ENCODE measurements around the gene DENND5B. TPM values are rescaled to one million over a fixed set of nuclear protein-coding genes. Genes with fewer than 3 reads are reported as not detected.

The DENND5B gene
- total RNA-seq, 2 donors from 2014 or later: 31.2 to 37.3 TPM

GRCh38 chr12:31491241-31491794, 99.6 kb downstream of the DENND5B start:
- TF ChIP-seq, protein P1, sequence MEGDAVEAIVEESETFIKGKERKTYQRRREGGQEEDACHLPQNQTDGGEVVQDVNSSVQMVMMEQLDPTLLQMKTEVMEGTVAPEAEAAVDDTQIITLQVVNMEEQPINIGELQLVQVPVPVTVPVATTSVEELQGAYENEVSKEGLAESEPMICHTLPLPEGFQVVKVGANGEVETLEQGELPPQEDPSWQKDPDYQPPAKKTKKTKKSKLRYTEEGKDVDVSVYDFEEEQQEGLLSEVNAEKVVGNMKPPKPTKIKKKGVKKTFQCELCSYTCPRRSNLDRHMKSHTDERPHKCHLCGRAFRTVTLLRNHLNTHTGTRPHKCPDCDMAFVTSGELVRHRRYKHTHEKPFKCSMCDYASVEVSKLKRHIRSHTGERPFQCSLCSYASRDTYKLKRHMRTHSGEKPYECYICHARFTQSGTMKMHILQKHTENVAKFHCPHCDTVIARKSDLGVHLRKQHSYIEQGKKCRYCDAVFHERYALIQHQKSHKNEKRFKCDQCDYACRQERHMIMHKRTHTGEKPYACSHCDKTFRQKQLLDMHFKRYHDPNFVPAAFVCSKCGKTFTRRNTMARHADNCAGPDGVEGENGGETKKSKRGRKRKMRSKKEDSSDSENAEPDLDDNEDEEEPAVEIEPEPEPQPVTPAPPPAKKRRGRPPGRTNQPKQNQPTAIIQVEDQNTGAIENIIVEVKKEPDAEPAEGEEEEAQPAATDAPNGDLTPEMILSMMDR (IDR thresholded peaks at IDR 0.05): no peak
- Histone ChIP-seq H3K36me3 (peaks cover 4% of the 10 kb centered on the region), H3K4me3 (no peak overlapping the region), H3K9me3 (no peaks in the 10 kb centered on the region), H3K27me3 (no peaks in the 10 kb centered on the region), H3K4me1 (peaks cover 0 to 19% of the 10 kb centered on the region in 2 donors), H3K27ac (no peak overlapping the region)
- no peak for DNase-seq (ENCODE audit: low spot score)

DNA sequence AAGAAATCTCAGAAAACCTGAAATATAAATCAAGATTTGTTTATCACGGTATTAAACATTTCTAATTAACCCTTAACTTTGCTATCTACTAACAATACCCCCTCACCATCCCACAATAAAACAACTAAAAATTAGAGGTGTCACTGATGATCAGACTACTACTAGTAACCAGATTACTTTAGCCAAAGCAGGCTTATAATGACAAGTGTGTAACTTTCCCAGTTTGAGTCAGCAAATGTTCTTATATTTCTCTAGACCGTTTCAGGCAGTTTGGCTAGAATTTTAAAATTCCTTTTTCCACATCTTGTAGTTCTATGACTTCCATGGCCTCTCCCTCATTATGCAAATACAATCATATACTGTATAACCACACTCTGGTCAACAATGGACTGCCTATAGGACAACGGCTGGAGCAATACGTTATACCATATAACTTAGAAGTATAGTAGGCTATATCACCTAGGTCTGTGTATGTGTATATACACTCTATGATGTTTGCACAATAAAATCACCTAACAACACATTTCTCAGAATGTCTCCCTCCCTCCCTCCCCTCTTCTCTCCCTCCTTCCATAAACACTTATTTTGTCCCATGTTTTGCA, 102.1 kb downstream of the DENND5B start:
- Histone ChIP-seq H3K36me3 (no peaks in the 10 kb centered on the region), H3K4me1 (peaks cover 0 to 17% of the 10 kb centered on the region in 2 donors)
- DNase-seq (ENCODE audit: low spot score): no peak

GRCh38 chr12:31485571-31485970, 105.4 kb downstream of the DENND5B start:
- TF ChIP-seq, protein P1 (IDR thresholded peaks at IDR 0.05): no peak
- H3K27me3 ChIP-seq: no peaks in the 10 kb centered on the region
- no peaks in the 10 kb centered on the region for H3K36me3 ChIP-seq
- no peak overlapping the region for H3K4me3 ChIP-seq
- no peaks in the 10 kb centered on the region for H3K4me1 ChIP-seq
- no peaks in the 10 kb centered on the region for H3K9me3 ChIP-seq
- no peak for DNase-seq (ENCODE audit: low spot score)
- H3K27ac ChIP-seq: no peak overlapping the region

More for the DNA sequence above, 102.1 kb downstream of the DENND5B start:
- H3K9me3 ChIP-seq: no peaks in the 10 kb centered on the region
- no peaks in the 10 kb centered on the region for H3K27me3 ChIP-seq
- no peak overlapping the region for H3K4me3 ChIP-seq
- TF ChIP-seq, protein P1 (IDR thresholded peaks at IDR 0.05): no peak
- no peak overlapping the region for H3K27ac ChIP-seq

DNA sequence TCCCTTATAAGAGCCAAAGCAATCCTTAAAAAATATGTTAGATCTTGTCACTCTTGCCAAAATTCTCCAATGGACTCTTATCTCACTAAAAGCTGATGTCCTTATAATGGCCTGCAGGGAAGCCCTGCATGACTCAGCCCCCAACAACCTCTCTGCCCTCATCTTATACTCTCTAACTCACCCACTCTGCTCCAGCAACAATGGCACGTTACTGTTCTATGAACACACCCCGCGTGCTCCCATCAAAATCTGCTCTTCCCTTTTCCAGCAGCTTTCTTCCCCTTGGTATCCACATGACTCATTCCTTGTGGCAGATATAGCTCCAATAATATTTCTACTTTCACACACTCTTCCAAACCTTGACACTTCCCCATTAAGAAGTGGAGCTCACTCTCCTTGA, 108.1 kb downstream of the DENND5B start:
- no peak overlapping the region for H3K4me3 ChIP-seq
- H3K27me3 ChIP-seq: no peaks in the 10 kb centered on the region
- TF ChIP-seq, protein P1 (IDR thresholded peaks at IDR 0.05): no peak
- no peak overlapping the region for H3K27ac ChIP-seq
- no peaks in the 10 kb centered on the region for H3K9me3 ChIP-seq
- H3K36me3 ChIP-seq: peaks cover 11% of the 10 kb centered on the region
- H3K4me1 ChIP-seq: no peaks in the 10 kb centered on the region
- no peak for DNase-seq (ENCODE audit: low spot score)

- Histone ChIP-seq H3K4me3 (no peak overlapping the region), H3K4me1 (no peaks in the 10 kb centered on the region), H3K27me3 (no peaks in the 10 kb centered on the region), H3K36me3 (peaks cover 11% of the 10 kb centered on the region), H3K9me3 (no peaks in the 10 kb centered on the region), H3K27ac (no peak overlapping the region)
- TF ChIP-seq, protein P1 (IDR thresholded peaks at IDR 0.05): no peak
- no peak for DNase-seq (ENCODE audit: low spot score)
Measured at GRCh38 chr12:31481415-31481814, 109.5 kb downstream of the DENND5B start.
